ENCODE measurements around the gene MOBP.

DNA sequence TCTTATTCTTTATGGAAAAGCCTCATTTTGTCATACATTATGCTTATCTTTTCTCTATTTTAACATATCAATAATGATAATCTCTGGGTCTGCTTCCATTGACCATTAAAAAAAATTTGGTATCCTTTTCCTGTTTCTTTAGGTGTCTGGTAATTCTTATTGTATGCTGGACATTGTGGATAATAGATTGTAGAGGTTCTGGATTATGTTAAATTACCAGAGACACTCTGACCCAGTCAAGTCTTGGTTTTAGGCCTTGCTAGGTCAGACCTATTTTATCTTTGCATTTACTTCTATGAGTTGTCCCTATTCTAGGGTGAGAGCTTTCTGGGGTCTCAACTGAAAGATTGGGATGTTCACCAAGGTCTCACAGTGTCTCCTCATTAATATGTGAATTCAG, 9.3 kb downstream of the MOBP start:
- TF ChIP-seq, protein P1, sequence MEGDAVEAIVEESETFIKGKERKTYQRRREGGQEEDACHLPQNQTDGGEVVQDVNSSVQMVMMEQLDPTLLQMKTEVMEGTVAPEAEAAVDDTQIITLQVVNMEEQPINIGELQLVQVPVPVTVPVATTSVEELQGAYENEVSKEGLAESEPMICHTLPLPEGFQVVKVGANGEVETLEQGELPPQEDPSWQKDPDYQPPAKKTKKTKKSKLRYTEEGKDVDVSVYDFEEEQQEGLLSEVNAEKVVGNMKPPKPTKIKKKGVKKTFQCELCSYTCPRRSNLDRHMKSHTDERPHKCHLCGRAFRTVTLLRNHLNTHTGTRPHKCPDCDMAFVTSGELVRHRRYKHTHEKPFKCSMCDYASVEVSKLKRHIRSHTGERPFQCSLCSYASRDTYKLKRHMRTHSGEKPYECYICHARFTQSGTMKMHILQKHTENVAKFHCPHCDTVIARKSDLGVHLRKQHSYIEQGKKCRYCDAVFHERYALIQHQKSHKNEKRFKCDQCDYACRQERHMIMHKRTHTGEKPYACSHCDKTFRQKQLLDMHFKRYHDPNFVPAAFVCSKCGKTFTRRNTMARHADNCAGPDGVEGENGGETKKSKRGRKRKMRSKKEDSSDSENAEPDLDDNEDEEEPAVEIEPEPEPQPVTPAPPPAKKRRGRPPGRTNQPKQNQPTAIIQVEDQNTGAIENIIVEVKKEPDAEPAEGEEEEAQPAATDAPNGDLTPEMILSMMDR (conservative IDR thresholded peaks at IDR 0.05 in 1 of 2, IDR thresholded peaks at IDR 0.05 in 1 of 2; ENCODE audit: extremely low read depth in 1 of 2, insufficient read depth in 1 of 2, low read depth in 1 of 2, low read length in 2 of 2), result no peak
- TF ChIP-seq EZH2 (IDR thresholded peaks at IDR 0.05; ENCODE audit: borderline replicate concordance, low read length), result no peak

Measured in mammary epithelial cell (primary cell).